G401.6 (cell line): Measurements from ENCODE around the gene S1PR5.
A peak's percentile ranks its signal among the peaks of the same experiment; 100 is the strongest.
"Not testable (repeated sequence)": the region's sequence is repeated elsewhere in the genome, so short reads cannot be mapped to it uniquely, and the experiment has no call there.

Source experiments
- FAIRE-seq: peaks from 2 replicates; lab custom pipeline; 2012; peaks lifted over from hg19 to GRCh38; lab: Jason Lieb, UNC

The S1PR5 gene

DNA sequence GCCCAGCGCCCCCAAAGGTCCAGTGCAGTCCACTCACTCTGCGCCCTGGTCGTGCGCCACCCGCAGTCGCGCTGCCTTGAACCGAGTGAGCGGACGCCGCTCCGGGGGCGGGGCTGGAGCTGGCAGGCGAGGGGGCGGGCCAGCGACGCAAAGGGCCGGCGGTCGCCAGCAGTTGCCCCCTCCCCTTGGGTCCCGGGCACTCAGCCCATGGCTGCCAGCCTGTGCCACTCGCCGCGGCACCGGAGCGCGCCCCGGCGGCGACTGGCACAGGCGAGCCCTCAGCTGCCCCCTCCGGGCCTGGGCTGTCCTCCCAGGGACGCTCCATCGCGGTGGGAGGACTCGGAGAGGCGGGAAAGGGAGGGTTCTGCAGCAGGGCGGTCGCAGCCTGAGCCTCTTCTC is at the start of gene S1PR5:
Gene S1PR5 (minus strand): TSS at position 87 of the 399 bp plus-strand sequence. CDS start 2,436 bp downstream, outside the sequence.
- no peak for FAIRE-seq

DNA sequence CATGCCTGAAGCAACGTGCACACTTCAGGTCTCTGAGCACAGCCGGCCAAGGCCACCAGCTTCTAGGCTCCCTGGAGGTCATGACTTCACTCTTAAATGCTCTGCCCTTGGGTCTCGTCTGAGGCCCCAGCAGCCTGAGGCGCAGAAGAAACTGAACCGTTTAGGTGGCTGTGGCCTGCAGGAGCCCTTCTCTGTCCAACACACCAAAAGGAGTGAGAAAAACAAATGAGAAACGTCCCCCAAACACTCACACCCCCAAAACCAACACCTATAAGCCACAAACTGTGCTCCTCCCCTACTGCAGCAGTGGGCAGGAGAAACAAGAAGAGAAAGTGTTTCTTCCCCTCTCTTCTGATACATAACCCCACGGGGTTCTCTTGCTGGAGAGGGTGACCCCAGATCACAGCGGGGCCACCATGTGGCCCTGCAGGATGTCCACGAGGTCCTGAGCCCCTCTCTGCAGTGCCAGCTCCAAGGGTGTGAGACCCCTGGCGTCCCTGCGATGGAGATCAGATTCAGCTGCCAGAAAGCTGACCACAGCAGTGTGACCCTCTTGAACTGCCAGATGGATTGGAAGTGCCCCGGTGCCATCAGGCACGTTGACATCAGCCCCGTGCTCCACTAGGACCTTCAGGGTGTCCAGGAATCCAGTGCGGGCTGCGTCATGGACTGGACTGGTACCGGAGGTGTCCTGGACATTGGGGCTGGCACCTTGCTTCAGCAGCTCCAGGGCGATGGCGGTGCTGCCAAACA is 49.6 kb upstream of the S1PR5 start:
- FAIRE-seq: no peak

- no peak for FAIRE-seq
Observed at GRCh38 chr19:10566408-10566657, 49.1 kb upstream of the S1PR5 start.

DNA sequence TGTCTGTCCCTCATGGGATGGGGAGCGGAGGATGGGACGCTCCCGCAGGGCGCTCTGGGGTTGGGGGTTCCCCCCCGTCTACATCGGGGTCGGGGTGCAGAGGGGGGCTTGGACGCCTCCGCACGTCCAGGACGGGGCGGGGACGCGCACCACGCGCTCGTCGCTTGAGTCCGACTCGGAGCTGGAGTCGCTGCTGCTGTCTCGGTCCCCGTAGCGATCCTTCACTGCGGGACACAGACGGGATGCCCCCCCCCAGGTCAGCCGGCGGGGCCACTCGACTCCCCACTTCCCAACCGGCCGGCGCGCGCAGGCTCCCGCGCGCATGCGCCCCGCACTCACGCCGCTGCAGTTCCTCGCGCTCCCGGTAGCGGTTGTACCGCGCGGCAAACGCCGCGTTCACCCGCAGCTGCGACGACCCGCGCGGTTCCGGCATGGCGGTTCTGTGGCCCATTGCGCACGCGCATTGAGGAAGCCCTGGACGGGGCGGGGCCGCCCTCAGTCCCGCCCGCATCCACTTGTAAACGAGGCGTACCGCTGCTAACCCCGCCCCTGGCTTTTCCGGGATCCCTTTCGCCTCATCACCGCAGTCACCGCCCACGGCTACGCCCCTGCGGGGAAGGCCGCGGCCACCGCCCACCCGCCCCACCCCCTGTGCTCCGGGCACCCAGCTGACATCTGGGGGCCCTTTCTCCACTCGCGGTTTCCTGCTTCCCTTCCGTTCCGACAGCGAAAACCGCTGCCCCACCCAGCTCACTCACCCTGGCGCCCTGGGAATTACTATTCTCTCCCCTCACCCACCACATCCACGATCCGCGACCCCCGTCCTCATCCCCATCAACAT is 48.5 kb upstream of the S1PR5 start, which contains the start of gene KRI1:
Gene KRI1 (minus strand): TSS at position 444 of the 841 bp plus-strand sequence. CDS start 11 bp downstream, at position 433.
- FAIRE-seq: peak; percentile 47

- no peak for FAIRE-seq
Observed at GRCh38 chr19:10565028-10565566, 47.9 kb upstream of the S1PR5 start.

DNA sequence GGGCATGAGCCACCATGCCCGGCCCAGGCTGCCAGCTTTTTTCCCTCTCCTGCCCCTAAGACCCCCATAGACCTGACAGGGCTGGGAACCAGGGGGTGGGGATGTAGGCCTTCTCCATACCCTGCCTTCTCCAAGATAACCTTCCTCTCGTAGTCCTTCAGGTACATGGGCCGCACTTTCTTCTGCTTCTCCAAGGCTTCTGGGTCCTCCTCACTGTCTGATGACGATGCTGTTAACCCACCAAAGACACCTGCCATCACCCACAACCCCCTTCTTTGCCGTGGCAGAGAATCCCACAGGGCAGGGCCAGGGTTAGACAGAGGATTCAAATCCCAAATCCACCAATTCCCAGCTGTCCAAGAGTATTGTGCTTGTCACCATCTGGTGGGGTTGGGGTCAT is 45.4 kb upstream of the S1PR5 start:
- no peak for FAIRE-seq

DNA sequence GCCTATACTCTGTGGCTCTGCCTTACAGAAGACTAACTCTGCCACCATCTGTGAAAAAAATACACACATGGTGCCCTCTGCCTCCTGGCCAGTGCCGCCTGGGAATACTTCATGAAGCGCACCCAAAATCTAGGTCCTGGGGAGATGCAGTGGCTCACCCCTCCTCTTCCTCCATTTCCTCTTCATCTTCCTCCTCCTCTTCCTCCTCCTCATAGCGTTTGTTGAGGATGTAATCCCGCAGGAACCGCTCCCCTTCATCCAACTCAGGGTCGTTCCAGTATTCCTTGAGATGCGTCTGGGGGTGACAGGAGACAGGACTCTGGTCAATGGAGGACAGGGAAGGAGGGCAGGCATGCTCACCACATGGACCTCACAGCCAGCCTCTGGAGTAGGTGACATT is 42.9 kb upstream of the S1PR5 start:
- FAIRE-seq: no peak

DNA sequence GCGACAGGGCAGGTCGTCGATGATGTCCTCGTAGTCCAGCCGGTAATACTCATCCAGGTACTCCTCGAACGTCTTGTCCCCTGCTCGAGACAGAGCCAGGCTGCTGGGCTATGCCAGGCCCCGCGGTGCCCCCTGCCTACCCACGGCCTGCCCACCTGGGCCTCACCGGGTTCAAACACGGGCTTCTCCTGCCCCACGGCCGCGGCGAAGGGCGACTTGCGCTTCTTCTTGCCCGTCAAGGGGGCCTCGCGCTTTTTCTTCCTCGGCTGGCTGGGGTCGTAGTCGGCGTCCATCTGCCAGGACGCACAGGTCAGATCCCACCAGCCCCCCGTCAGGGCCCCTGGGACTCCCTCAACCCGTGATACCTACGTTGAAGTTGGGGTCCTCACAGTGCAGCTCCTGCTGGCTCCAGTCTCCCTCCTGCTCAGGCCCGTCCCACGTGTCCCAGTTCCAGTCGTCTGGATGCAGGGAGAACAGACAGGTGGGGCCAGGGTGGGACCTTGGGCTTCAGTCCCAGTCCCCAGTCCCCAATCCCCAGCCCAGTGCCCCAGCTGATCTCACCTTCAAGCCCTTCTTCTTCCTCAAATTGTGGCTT is 40.5 kb upstream of the S1PR5 start:
- no peak for FAIRE-seq

- no peak for FAIRE-seq
Observed at GRCh38 chr19:10555610-10555973, 38.3 kb upstream of the S1PR5 start.

DNA sequence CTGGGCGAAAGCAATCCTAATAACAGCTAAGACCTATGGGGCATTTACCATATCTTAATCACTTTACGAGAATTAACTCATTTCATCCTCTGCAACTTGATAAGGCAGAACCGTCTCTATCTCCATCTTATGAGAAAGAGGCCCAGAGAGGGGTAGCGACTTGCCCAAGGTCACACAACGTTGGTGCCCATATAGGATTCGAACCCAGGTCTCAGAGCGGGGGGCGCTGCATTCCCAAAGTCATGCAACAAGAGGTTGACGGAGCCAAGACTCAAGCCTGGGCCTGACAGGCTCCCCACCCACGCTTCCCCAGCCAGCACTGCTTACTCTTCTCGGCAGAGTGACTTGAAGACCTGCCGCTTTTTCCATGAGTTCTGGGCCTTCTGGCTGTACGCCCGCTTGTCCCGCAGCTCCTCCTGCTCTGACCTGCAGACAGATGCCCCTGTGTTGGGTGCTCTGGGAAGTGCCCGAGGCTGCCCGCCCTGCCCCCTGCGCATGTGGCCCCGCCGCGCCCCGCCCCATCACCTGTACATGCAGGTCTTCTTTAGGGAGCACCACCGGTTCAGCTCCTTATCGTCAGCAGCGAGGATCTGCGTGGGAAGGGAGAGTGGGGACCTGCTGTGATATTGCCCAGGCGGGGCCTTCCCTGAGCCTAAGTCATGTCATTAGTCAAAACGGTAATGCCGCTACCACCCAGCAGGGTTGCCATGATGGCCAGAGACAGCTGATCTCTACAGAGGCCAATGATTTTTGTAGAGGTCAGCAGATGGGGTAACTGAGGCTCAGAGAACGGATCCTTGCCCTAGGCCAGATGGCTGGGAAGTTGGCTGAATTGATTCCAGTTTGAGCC is 37.7 kb upstream of the S1PR5 start:
- FAIRE-seq: no peak

GRCh38 chr19:10553943-10554381 is 36.7 kb upstream of the S1PR5 start:
- FAIRE-seq: no peak

GRCh38 chr19:10553087-10553667 is 35.9 kb upstream of the S1PR5 start:
- no peak for FAIRE-seq

- FAIRE-seq: peak; percentile 59
Observed at GRCh38 chr19:10552510-10553053, 35.3 kb upstream of the S1PR5 start.

DNA sequence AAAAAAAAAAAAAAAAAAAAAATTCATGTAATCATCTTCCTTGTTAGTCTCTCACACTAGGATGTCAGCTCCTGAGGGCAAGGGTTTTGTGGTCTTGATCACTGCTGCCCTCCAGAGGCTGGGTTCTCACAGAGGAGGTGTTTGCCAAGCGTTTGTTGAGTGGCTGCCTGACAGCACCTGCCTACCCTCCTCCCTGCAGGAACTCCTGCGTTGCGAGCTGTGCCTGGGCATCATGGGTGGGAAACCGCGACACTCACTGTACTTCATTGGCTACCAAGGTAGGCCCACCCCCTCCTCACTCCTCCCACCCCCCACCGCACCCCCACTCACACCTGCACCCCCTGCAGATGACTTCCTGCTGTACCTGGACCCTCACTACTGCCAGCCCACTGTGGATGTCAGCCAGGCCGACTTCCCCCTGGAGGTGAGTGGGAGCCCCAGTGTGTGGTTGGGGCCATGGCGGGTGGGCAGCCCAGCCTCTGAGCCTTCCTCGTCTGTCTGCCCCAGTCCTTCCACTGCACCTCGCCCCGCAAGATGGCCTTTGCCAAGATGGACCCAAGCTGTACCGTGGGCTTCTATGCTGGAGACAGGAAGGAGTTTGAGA is 34.6 kb upstream of the S1PR5 start:
- FAIRE-seq: no peak

DNA sequence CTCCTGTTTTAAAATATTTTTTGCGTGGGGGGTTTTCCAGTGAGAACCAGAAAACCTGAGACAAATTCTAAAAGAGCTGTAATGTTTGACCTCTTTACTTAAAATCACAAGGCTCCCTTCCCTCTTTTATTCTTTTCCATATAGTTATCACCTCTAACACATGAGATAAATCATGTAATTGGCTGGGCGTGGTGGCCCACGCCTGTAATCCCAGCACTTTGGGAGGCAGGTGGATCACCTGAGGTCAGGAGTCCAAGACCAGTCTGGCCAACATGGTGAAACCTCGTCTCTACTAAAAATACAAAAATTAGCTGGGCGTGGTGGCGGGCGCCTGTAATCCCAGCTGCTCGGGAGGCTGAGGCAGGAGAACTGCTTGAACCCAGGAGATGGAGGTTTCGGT is 33.8 kb upstream of the S1PR5 start:
- not testable (repeated sequence) for FAIRE-seq

- no peak for FAIRE-seq
Observed at GRCh38 chr19:10550336-10550735, 33.1 kb upstream of the S1PR5 start.

GRCh38 chr19:10549733-10550132 is 32.5 kb upstream of the S1PR5 start:
- no peak for FAIRE-seq

- FAIRE-seq: no peak
Observed at GRCh38 chr19:10548746-10549276, 31.6 kb upstream of the S1PR5 start.

- FAIRE-seq: no peak
Observed at GRCh38 chr19:10546817-10547216, 29.6 kb upstream of the S1PR5 start.

DNA sequence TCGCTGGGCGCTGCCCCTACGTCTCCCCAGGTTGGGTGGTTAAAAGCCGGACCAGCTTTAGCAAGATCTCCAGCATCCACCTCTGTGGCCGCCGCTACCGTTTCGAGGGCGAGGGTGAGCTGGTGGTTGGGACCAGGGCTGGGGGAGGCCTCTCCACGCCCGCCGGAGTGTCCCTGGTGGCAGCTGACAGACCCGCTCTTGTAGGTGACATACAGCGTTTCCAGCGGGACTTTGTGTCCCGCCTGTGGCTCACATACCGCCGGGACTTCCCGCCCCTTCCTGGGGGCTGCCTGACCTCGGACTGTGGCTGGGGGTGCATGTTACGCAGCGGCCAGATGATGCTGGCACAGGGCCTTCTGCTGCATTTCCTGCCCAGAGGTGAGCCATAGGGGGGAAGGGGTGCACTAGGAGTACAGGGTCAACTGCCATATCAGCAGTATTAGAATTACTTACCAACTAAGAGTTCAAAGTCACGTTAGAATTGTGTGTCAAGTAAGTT is 27.6 kb upstream of the S1PR5 start:
- no peak for FAIRE-seq
